Mucosa of descending colon (tissue), 3 donors: ENCODE data around the gene ZNF555. TPM values are rescaled to one million over a fixed set of nuclear protein-coding genes. Genes with fewer than 3 reads are reported as not detected.

Source experiments
- ATAC-seq: fragments of 200-7000 bp; cut with Tn5 transposase; one replicate; pipeline ENCODE4 v1.9.1; 2020; ENCODE audit warnings: mild to moderate bottlenecking, moderate library complexity
- DNase-seq, 3 donors: peaks; one replicate each; pipeline ENCODE4 v3.0.0-alpha.2; 2020
- H3K36me3 ChIP-seq: fragments of 200-600 bp; one replicate; pipeline ENCODE4 v1.8.0; 2021; ENCODE audit warnings: low read depth, mild to moderate bottlenecking
- H3K4me1 ChIP-seq: fragments of 200-600 bp; one replicate; pipeline ENCODE4 v1.8.0; 2021; ENCODE audit warnings: low read depth, mild to moderate bottlenecking
- H3K4me3 ChIP-seq: fragments of 200-600 bp; one replicate; pipeline ENCODE4 v1.8.0; 2021; ENCODE audit warnings: mild to moderate bottlenecking
- H3K9me3 ChIP-seq: fragments of 200-600 bp; one replicate; pipeline ENCODE4 v1.8.0; 2021; ENCODE audit warnings: mild to moderate bottlenecking
- CTCF ChIP-seq: fragments of 200-600 bp; IDR thresholded peaks from one replicate; pipeline ENCODE4 v1.8.0; 2022; ENCODE audit warnings: antibody characterized with exemption, mild to moderate bottlenecking
- intact Hi-C, 2 donors: fragments of 100-400 bp; cut with DNase I in 1 of 2; cut with micrococcal nuclease in 1 of 2; formaldehyde crosslinking; loops; one replicate each; pipeline versions ENCODE4 v1.11.0 to v1.11.1; 2022; cut with DNase I, micrococcal nuclease
- total RNA-seq, 3 donors: library from RNA; stranded (reverse); fragmentation: NEBNext Ultra II Directional in 2 of 3; extraction: Animal tissue kit (Norgen Biotek cat#: 25700) in 2 of 3; gene quantifications; one replicate each; pipeline versions ENCODE4 v1.2.1 to v1.2.4, GENCODE V29; 2021 to 2023
- donor health status: DM: no; HTN: no; CAD: no; lungs with moderate emphysema.
- donor health status: DM: no; HTN: no; CAD: no.
- donor health status: DM: no; HTN: yes; CAD: no.

ZNF555 gene
- total RNA-seq, 3 donors from 2014 or later = 3.0 to 8.4 (median 4.8) TPM

- Histone ChIP-seq H3K9me3 (peaks cover 48% of the 10 kb centered on the region), H3K4me1 (no peaks in the 10 kb centered on the region), H3K4me3 (no peak overlapping the region), H3K36me3 (no peaks in the 10 kb centered on the region)
- intact Hi-C loops = no loop called here
- no peak for TF ChIP-seq CTCF
- DNase-seq (no peak), ATAC-seq (no peak)
These were observed 17.6 kb downstream of the ZNF555 start for GRCh38 chr19:2858864-2859263.

- no peaks in the 10 kb centered on the region for H3K4me1 ChIP-seq
- H3K36me3 ChIP-seq = no peaks in the 10 kb centered on the region
- no peak for TF ChIP-seq CTCF
- DNase-seq (no peak), ATAC-seq (no peak)
- intact Hi-C loops = no loop called here
- H3K9me3 ChIP-seq = peaks cover 3% of the 10 kb centered on the region
- H3K4me3 ChIP-seq = no peak overlapping the region
These were observed 22.5 kb downstream of the ZNF555 start for GRCh38 chr19:2863816-2864215.

DNA sequence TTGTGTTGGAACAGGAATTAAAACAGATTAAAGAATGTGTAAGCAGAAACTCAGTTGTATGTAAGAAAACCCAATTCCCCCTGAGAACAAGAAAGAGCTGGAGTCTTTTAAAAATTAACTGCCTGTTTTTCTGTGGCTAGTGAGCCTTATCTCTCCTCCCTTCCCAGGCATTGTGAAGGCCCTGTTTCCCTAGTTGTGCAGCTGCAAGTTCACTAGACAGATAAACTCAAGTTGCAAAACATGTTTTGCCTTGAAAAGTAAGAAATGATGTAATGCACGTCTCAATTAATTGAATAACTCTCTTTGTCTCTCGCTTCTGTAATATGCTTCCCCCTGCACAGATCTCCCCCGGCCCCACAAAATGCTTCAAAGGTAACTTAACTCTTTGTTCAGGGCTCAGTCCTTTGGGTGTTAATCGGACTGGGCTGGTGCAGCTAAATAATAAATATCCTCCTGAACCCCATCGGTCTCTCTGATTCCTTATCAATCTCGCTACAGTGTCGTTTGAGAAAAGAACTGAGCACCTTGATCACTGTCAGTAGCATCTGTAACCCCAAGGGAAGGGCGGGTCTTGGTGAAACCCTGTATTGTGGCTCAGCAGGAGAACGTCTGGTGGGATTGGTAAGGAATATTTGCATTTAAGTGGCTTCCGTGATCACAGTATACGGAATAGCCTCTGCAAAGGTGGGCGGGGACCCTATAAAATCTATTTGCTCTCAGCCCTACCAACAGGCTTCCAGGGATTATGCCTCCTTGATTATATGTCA is 24.2 kb downstream of the ZNF555 start:
- Histone ChIP-seq H3K36me3 (no peaks in the 10 kb centered on the region), H3K4me1 (no peaks in the 10 kb centered on the region), H3K9me3 (no peaks in the 10 kb centered on the region), H3K4me3 (no peak overlapping the region)
- peak; percentile 51 for ATAC-seq
- DNase-seq = peak in 1 of 3 donors; percentile 27
- intact Hi-C loops = no loop called here
- TF ChIP-seq CTCF = no peak

DNA sequence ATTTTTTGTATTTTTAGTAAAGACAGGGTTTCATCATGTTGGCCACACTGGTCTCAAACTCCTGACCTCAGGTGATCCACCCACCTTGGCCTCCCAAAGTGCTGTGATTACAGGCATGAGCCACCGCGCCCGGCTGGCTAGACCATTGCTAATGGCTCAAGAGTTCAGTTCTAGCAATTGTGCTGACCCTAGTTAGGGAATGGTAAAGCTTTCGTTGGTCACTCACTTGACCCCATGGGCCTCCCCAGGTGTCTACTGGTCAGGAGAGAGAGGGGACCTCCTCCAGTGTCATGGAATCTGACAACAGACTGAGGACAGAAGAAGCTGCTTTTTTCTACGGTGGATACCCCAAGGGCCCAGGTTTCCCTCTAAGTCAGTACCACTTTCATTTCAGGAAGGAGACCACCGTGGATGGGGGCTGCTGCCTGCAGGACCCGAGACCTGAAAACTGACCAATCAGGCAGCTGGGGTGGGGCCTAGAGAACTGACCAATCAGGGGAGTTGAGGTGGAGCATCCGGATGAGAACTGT is 25.3 kb downstream of the ZNF555 start:
- H3K4me1 ChIP-seq = no peaks in the 10 kb centered on the region
- intact Hi-C loops = no loop called here
- ATAC-seq (no peak), DNase-seq (no peak)
- H3K9me3 ChIP-seq = no peaks in the 10 kb centered on the region
- no peak for TF ChIP-seq CTCF
- H3K4me3 ChIP-seq = no peak overlapping the region
- H3K36me3 ChIP-seq = no peaks in the 10 kb centered on the region

- TF ChIP-seq CTCF = no peak
- no peaks in the 10 kb centered on the region for H3K36me3 ChIP-seq
- ATAC-seq (peak; percentile 57), DNase-seq (peak in 1 of 3 donors; percentile 13)
- no peak within 1 kb of the TSS for H3K4me3 ChIP-seq
- H3K4me1 ChIP-seq = no peaks in the 10 kb centered on the region
- H3K9me3 ChIP-seq = no peaks in the 10 kb centered on the region
- intact Hi-C loops = no loop called here
These were observed 26.0 kb downstream of the ZNF555 start, which contains the start of gene ZNF556 for GRCh38 chr19:2867025-2867991. Gene ZNF556, plus strand, starts transcription at chr19:2867335. Its CDS starts 87 bp downstream, at chr19:2867422.
